Tibial artery (tissue), 4 donors: ENCODE measurements around the gene DENND5B.

Source experiments
- DNase-seq, 2 donors: peaks; one replicate each; pipeline ENCODE4 v3.0.0-alpha.2; 2019
- H3K27ac ChIP-seq, 2 donors: fragments of 200-600 bp; sonication (generic) in 1 of 2; 1 replicate in 1 of 2; 2 replicates in 1 of 2; pipeline ENCODE4 v1.5.1; 2018 to 2019; ENCODE audit warnings: mild to moderate bottlenecking in 1 of 2
- H3K27me3 ChIP-seq, 2 donors: fragments of 200-600 bp; sonication (generic) in 1 of 2; one replicate each; pipeline versions ENCODE4 v1.5.1 to v1.6.0; 2016 to 2019
- H3K36me3 ChIP-seq, 3 donors: fragments of 200-600 bp; sonication (generic) in 2 of 3; one replicate each; pipeline ENCODE4 v1.5.1; 2016 to 2019; ENCODE audit warnings: mild to moderate bottlenecking in 2 of 3
- H3K4me1 ChIP-seq, 4 donors: fragments of 200-600 bp; sonication (generic) in 2 of 4; 1 replicate in 3 of 4; 2 replicates in 1 of 4; pipeline ENCODE4 v1.5.1; 2016 to 2019
- H3K4me3 ChIP-seq, 2 donors: fragments of 200-600 bp; sonication (generic) in 1 of 2; 1 replicate in 1 of 2; 2 replicates in 1 of 2; pipeline ENCODE4 v1.5.1; 2018 to 2019; ENCODE audit warnings: mild to moderate bottlenecking in 2 of 2
- H3K9me3 ChIP-seq, 3 donors: fragments of 200-600 bp; sonication (generic) in 1 of 3; one replicate each; pipeline ENCODE4 v1.5.1; 2016 to 2019
- CTCF ChIP-seq, 2 experiments: fragments of 200-600 bp in 1 of 2; fragments of 450-650 bp in 1 of 2; IDR thresholded peaks; one replicate each; pipeline ENCODE4 v1.5.1; 2017 to 2019; ENCODE audit warnings: antibody characterized with exemption in 2 of 2, mild to moderate bottlenecking in 1 of 2, moderate library complexity in 1 of 2
- intact Hi-C: fragments of 100-400 bp; cut with DNase I; formaldehyde crosslinking; loops from one replicate; pipeline ENCODE4 v1.15.0; 2023; ENCODE audit warnings: low total_unique reads

The DENND5B gene

GRCh38 chr12:31494455-31494854 is 96.5 kb downstream of the DENND5B start:
- Histone ChIP-seq H3K4me3 (no peak overlapping the region), H3K4me1 (peaks cover 0 to 52% (median 25%) of the 10 kb centered on the region in 4 donors), H3K36me3 (peaks cover 0 to 5% (median 4%) of the 10 kb centered on the region in 3 donors), H3K27me3 (no peaks in the 10 kb centered on the region), H3K27ac (no peak overlapping the region), H3K9me3 (no peaks in the 10 kb centered on the region)
- DNase-seq, result no peak
- TF ChIP-seq CTCF (IDR thresholded peaks at IDR 0.05), result no peak
- intact Hi-C loops, result no loop called here

DNA sequence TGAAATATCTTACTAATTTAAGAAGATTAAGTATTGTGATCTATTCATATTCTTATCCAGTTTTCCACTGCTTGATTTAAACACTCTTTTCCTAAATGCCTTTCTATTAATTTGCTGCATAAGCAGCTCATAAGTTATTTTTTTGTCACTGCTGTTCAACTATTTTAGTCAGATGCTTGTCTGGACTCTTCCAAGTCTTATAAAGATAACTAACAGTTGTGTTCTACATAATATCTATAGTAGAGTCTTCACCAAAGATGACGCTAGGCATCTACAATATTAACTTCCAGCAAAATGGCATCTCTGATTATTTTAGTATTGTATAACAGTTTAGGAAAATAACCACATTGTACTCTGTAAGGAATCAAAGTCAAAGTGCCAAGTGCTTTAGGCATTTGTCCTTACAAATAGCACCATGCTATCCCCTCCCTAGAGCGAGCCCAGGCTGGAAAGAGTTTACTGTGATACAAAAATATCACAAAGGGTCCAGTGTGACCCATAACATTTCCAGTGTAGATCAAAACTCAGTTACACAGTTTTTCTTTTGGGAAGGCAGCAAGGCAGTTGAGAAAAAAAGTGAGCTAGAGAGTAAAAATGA is 98.2 kb downstream of the DENND5B start:
- Histone ChIP-seq H3K9me3 (no peaks in the 10 kb centered on the region), H3K4me3 (no peak overlapping the region), H3K36me3 (peaks cover 0 to 5% (median 4%) of the 10 kb centered on the region in 3 donors), H3K27me3 (no peaks in the 10 kb centered on the region), H3K4me1 (peaks cover 0 to 41% (median 22%) of the 10 kb centered on the region in 4 donors), H3K27ac (peak overlapping the region; percentile 22 to 24)
- DNase-seq, result no peak
- intact Hi-C loops, result no loop called here
- TF ChIP-seq CTCF (IDR thresholded peaks at IDR 0.05), result no peak

- Histone ChIP-seq H3K27me3 (no peaks in the 10 kb centered on the region), H3K36me3 (peaks cover 0 to 5% (median 4%) of the 10 kb centered on the region in 3 donors), H3K9me3 (no peaks in the 10 kb centered on the region), H3K27ac (peak overlapping the region in 1 of 2 donors; percentile 22), H3K4me1 (peaks cover 0 to 41% (median 22%) of the 10 kb centered on the region in 4 donors), H3K4me3 (no peak overlapping the region)
- TF ChIP-seq CTCF (IDR thresholded peaks at IDR 0.05), result no peak
- DNase-seq, result no peak
- intact Hi-C loops, result no loop called here
Measured at GRCh38 chr12:31491841-31492598, 98.9 kb downstream of the DENND5B start.

- no peak for TF ChIP-seq CTCF (IDR thresholded peaks at IDR 0.05)
- DNase-seq, result no peak
- no peak overlapping the region for H3K4me3 ChIP-seq
- peaks cover 0 to 34% (median 22%) of the 10 kb centered on the region in 4 donors for H3K4me1 ChIP-seq
- no peaks in the 10 kb centered on the region for H3K9me3 ChIP-seq
- peaks cover 0 to 5% (median 4%) of the 10 kb centered on the region in 3 donors for H3K36me3 ChIP-seq
- no peak overlapping the region for H3K27ac ChIP-seq
- no peaks in the 10 kb centered on the region for H3K27me3 ChIP-seq
- intact Hi-C loops, result no loop called here
Measured at GRCh38 chr12:31491241-31491794, 99.6 kb downstream of the DENND5B start.

DNA sequence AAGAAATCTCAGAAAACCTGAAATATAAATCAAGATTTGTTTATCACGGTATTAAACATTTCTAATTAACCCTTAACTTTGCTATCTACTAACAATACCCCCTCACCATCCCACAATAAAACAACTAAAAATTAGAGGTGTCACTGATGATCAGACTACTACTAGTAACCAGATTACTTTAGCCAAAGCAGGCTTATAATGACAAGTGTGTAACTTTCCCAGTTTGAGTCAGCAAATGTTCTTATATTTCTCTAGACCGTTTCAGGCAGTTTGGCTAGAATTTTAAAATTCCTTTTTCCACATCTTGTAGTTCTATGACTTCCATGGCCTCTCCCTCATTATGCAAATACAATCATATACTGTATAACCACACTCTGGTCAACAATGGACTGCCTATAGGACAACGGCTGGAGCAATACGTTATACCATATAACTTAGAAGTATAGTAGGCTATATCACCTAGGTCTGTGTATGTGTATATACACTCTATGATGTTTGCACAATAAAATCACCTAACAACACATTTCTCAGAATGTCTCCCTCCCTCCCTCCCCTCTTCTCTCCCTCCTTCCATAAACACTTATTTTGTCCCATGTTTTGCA is 102.1 kb downstream of the DENND5B start:
- Histone ChIP-seq H3K36me3 (peaks cover 0 to 4% (median 0%) of the 10 kb centered on the region in 3 donors), H3K9me3 (no peaks in the 10 kb centered on the region), H3K4me3 (no peak overlapping the region), H3K27me3 (no peaks in the 10 kb centered on the region), H3K4me1 (peaks cover 0 to 29% (median 21%) of the 10 kb centered on the region in 4 donors), H3K27ac (no peak overlapping the region)
- TF ChIP-seq CTCF (IDR thresholded peaks at IDR 0.05), result no peak
- DNase-seq, result no peak
- intact Hi-C loops, result no loop called here
